GM12878 (cell line): ENCODE measurements around the gene LRRC56. TPM values are rescaled to one million over a fixed set of nuclear protein-coding genes. Genes with fewer than 3 reads are reported as not detected.

ENCODE experiments used
- CBX5 ChIP-seq: sonication (generic); IDR thresholded peaks from 2 replicates; pipeline ENCODE4 v1.6.1; 2016; ENCODE audit warnings: low read depth, moderate library complexity, mild to moderate bottlenecking, inconsistent platforms
- CUX1 ChIP-seq: IDR thresholded peaks from 2 replicates; pipeline ENCODE4 v1.6.1; 2012; ENCODE audit warnings: improper control_type of control experiment, low read depth, low read length; ENCODE audit not compliant: insufficient replicate concordance
- E2F8 ChIP-seq: fragments of 450-650 bp; IDR thresholded peaks from 2 replicates; pipeline ENCODE4 v1.6.1; 2018; ENCODE audit warnings: mild to moderate bottlenecking, low read depth, moderate library complexity; ENCODE audit not compliant: partially characterized antibody
- EGR1 ChIP-seq, 2 experiments: IDR thresholded peaks; 1 replicate in 1 of 2; 2 replicates in 1 of 2; pipeline ENCODE4 v1.6.1; 2011 to 2012; ENCODE audit warnings: low read depth in 2 of 2, low read length in 2 of 2, borderline replicate concordance in 1 of 2, mild to moderate bottlenecking in 1 of 2, moderate library complexity in 1 of 2
- HCFC1 ChIP-seq: fragments of 150-350 bp; IDR thresholded peaks from 2 replicates; pipeline ENCODE4 v1.6.1; 2014; ENCODE audit warnings: low read length
- HDGF ChIP-seq: fragments of 450-650 bp; IDR thresholded peaks from 2 replicates; pipeline ENCODE4 v1.6.1; 2016; ENCODE audit warnings: antibody characterized with exemption
- IKZF1 ChIP-seq: fragments of 450-650 bp; conservative IDR thresholded peaks from 2 replicates; pipeline ENCODE4 v1.6.1; 2017; ENCODE audit warnings: antibody characterized with exemption, mild to moderate bottlenecking
- NFIC ChIP-seq: IDR thresholded peaks from 2 replicates; pipeline ENCODE4 v1.6.1; 2012; ENCODE audit warnings: low read depth, mild to moderate bottlenecking, inconsistent platforms, low read length, moderate library complexity
- NFYA ChIP-seq: IDR thresholded peaks from 2 replicates; pipeline ENCODE4 v1.6.1; 2011; ENCODE audit warnings: low read depth, mild to moderate bottlenecking, low read length, improper control_type of control experiment, borderline replicate concordance
- PML ChIP-seq: IDR thresholded peaks from 2 replicates; pipeline ENCODE4 v1.6.1; 2012; ENCODE audit warnings: low read length, inconsistent platforms
- REST ChIP-seq: IDR thresholded peaks from 2 replicates; pipeline ENCODE4 v1.6.1; 2012; ENCODE audit warnings: mild to moderate bottlenecking, low read depth, low read length
- ZBTB11 ChIP-seq: fragments of 450-650 bp; formaldehyde crosslinking; IDR thresholded peaks from 2 replicates; pipeline ENCODE4 v1.5.0; 2022; ENCODE audit warnings: mild to moderate bottlenecking, missing genetic modification characterization
- polyA plus RNA-seq, 11 experiments: library from polyadenylated mRNA; depleted of rRNA in 4 of 11; unstranded in 6 of 11; stranded (reverse) in 5 of 11; fragments of >200 nt; fragmentation: Nextera tagmentation in 4 of 11; fragmentation: Illumina TruSeq in 1 of 11; extraction: Ambion mirVana in 4 of 11; extraction: Trizol in 1 of 11; gene quantifications; 1 replicate in 1 of 11; 2 replicates in 10 of 11; pipeline versions ENCODE4 v1.2.1 to v1.2.3, GENCODE V29; 2011 to 2016; ENCODE audit warnings: inconsistent platforms in 2 of 11, missing spikeins in 2 of 11, low read depth in 1 of 11
- total RNA-seq, 4 experiments: library from RNA; depleted of rRNA in 3 of 4; stranded (reverse); fragments of >200 nt in 3 of 4; fragmentation: Illumina TruSeq in 1 of 4; extraction: Trizol in 1 of 4; gene quantifications; 2 replicates each; pipeline versions ENCODE4 v1.2.1 to v1.2.3, GENCODE V29; 2013 to 2021

Gene LRRC56
- total and polyA plus RNA-seq, 10 of the 15 experiments (the other 5 are each of a cell fraction or from before 2014, with no cell fraction given), result 0.02 to 1.9 (median 0.75) TPM; not detected in 1

- TF ChIP-seq REST (no peak), CUX1 (no peak), CBX5 (no peak), HCFC1 (no peak), ZBTB11 (CRISPR knock-in tag) (peak; percentile 71), E2F8 (no peak), HDGF (no peak), IKZF1 (peak; percentile 85), NFYA (no peak), PML (no peak), NFIC (no peak), EGR1 (IDR thresholded peaks at IDR 0.05; ENCODE audit: borderline replicate concordance in 1 of 2, low read depth in 2 of 2, low read length in 2 of 2) (0 out of 3 replicates have a peak, but pooled peaks of 1 of the 2 experiments have one; percentile 20)
Measured at GRCh38 chr11:518463-519202, 18.7 kb upstream of the LRRC56 start (continued).
